PFSK-1 (cell line): ENCODE data around the gene CRB2.

Source experiments
- POLR2AphosphoS5 ChIP-seq: IDR thresholded peaks from 2 replicates; pipeline ENCODE4 v1.6.1; 2012; ENCODE audit warnings: low read depth, mild to moderate bottlenecking, control low read depth, low read length, moderate library complexity
- REST ChIP-seq, 2 experiments: IDR thresholded peaks; 2 replicates each; pipeline versions ENCODE4 v1.6.1 to v1.8.0; 2011 to 2012; ENCODE audit warnings: low read depth in 2 of 2, low read length in 2 of 2, control low read depth in 1 of 2, inconsistent platforms in 1 of 2, mild to moderate bottlenecking in 1 of 2, moderate library complexity in 1 of 2; ENCODE audit not compliant: insufficient read depth in 1 of 2

GRCh38 chr9:123377211-123377971 lies 21.4 kb downstream of the CRB2 start:
- TF ChIP-seq POLR2AphosphoS5 (no peak), REST (IDR thresholded peaks at IDR 0.05; ENCODE audit: insufficient read depth in 1 of 2, low read depth in 2 of 2, low read length in 2 of 2) (no peak)
